Diencephalon (tissue), 1 donor: Measurements from ENCODE around the gene EOLA1. TPM values are rescaled to one million over a fixed set of nuclear protein-coding genes. Genes with fewer than 3 reads are reported as not detected.

Source experiments
- total RNA-seq: library from RNA; depleted of rRNA; stranded (reverse); fragments of >200 nt; gene quantifications from one replicate; pipeline ENCODE4 v1.2.3, GENCODE V29; 2014

EOLA1 gene
- 13.4 TPM for total RNA-seq

DNA sequence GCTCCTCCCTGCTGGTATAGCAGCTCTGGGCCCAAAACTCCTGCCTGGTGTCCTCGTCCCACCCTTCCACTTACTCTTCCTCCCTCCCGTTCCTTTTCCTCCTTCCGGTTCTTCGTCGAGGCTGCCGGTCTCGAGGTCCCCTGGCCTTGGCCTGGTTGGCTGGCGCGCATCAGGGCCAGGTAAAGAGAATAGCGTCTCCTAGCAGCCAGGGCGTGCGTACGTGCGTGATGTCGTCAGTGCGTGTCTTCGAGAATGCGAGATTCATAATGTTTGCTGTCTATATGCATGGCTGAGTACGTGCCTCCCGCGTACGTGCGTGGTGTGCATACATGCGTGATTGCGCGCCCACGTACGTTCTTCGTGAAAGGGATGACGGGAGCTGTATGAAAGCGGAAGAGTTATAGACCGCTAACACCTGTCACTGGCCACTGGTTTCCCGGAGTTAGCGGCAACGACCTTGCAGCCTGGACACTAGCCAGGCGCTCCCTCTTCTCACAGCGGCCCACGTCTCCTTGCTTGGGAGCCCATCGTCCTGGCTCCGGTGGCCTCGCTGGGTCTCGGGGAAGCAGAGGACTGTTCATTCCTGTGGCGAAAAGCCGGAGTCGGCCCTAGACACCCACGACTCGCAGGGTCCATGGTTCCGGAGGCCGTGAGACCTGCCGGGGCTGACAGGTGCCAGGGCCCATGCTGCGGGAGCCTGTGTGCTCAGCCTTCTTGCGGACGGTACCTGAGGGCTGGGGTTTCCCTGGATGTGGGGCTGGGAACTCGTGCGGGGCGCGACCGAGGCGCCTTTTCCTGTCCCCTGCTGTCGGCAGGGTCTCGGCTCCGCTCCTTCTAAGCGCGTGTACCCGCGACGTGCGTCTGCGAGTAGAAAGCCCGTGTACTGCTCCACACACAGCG lies at the start of gene EOLA1:
Gene EOLA1, plus strand, starts transcription at position 392 of the 900 bp plus-strand sequence. CDS start 4,619 bp downstream, outside the sequence.

DNA sequence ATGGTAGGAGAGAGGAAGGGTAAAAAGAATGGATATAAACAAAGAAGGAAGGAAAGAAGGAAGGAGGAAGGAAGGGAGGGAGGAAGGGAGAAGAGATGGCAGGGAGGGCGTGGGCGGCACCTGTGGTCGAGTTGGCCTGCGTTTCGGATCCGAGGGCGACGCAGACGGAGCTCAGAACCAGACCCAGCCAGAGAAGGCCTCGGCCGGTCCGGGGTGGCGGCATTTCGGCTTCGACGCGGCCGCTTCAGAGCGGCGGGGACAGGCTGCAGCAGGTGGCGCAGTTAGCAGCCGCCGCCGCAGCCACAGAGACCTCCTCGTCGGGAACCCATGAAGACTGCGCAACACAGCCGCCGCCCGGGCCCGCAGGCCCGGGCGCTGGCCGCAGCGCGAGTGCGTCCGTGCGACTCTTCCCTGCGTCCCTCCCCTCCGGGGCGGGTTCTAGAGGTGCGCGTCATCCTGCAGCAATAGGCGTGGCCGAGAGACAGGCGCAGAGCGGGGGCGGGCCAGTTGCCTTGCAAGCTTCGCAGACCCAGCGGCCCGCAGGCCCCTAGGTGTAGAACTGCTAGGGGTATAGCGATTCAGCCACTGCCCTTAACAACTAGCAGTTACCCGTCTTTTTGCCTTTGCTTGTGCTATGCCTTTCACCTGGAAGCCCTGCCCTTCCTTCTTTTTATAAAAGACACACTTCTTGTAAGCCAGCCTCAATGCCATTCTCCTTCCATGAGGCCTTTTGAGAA lies 35.7 kb upstream of the EOLA1 start, which contains the start of gene IDS:
Gene IDS, minus strand, starts transcription at position 392 of the 737 bp plus-strand sequence. Its CDS starts 169 bp downstream, at position 223.

DNA sequence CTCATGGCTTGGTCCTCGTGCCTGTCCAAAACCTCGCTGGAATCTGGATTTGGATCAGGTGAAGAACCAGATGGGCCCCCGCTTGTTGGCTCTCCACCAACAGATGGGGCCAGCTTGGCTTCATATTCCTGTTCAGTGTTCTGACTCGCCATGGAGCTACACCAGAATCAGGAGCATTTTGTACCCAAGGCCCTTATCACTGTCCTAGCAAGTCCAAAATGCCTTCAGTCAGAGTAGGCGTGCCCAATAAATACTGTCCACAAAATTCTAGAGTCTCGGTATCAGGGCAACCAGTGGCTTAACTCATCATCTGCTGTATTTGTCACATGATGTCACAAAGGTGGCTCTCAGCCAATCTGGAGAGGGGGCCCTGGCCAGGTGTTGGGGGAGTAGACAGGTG lies 8.9 kb downstream of the EOLA1 start, which contains the start of gene HSFX3:
Gene HSFX3, minus strand, starts transcription at position 224 of the 400 bp plus-strand sequence. Its CDS starts 72 bp downstream, at position 152.

DNA sequence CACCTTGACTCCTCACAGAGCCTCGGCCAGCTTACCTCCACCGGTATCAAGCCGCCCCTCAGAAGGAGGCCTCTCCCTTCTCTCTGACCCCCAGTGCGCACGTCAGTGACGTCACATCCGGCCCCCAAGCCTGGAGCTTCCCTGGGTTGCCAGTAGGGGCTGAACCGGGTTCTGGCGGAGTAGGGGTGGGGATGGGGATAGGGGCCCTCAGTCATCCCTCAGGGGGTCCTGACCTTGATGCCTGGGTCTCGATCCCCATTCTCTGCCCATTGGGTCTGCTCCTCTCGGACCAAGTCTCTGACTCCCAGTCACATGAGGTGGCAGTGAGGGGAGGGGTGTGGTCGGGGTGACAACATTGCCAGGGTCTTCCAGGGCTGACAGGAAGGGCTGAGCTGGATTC lies 46.5 kb downstream of the EOLA1 start, which contains the start of gene MAGEA9B:
Gene MAGEA9B, minus strand, starts transcription at position 101 of the 400 bp plus-strand sequence. CDS start 4,280 bp downstream, outside the sequence.

DNA sequence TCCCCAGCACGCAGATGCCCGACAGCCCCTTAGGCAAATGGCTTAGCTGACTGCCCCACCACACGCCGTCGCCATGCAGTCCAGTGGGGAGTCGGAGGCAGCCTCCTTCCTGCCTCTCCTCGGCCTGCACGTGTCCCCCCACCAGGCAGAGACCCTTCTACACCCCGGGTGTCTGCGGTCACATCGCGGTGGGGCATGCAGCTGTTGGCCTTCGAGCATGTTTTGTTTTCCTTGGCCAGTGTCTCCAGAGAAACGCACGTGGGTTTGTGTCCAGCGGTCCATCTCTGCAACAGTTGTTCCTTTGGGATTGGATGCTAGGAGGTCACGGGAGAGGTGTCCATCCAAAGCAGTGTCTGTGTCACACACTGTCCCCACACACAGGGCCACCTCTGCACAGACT lies 54.4 kb downstream of the EOLA1 start, which contains the start of gene HSFX2:
Gene HSFX2, minus strand, starts transcription at position 101 of the 400 bp plus-strand sequence. CDS start 614 bp downstream, outside the sequence.

Other genes starting within 250 kb of the EOLA1 start
- 176 TPM for gene IDS, start 35.7 kb upstream of the EOLA1 start, total RNA-seq
- not detected for gene HSFX3, start 8.9 kb downstream of the EOLA1 start, total RNA-seq
- not detected for gene MAGEA9B, start 46.4 kb downstream of the EOLA1 start, total RNA-seq
- gene HSFX2, start 54.3 kb downstream of the EOLA1 start, total RNA-seq = 1.4 TPM
- gene TMEM185A, start 90.8 kb downstream of the EOLA1 start, total RNA-seq = 37.1 TPM
- gene MAGEA11, start 171.0 kb downstream of the EOLA1 start, total RNA-seq = not detected
- 2.3 TPM for gene HSFX1, start 233.1 kb downstream of the EOLA1 start, total RNA-seq
- not detected for gene MAGEA9, start 240.9 kb downstream of the EOLA1 start, total RNA-seq